ENCODE results near the gene PRKCZ.

Gene PRKCZ

DNA sequence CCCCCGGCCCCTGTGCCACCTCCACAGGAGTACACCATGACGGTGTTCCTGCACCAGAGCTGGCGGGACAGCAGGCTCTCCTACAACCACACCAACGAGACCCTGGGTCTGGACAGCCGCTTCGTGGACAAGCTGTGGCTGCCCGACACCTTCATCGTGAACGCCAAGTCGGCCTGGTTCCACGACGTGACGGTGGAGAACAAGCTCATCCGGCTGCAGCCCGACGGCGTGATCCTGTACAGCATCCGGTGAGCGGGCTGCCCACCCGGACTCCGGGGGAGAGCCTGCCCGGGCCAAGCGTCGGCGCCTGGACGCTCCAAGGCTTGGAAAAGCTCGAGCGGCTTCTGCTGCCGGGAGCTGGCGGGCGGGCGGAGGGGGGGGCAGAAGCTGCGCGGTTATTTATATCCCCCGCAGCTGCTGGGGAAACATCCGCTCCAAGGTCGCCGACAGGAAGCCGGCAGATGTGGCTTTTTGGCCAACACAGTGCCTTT, 24.7 kb upstream of the PRKCZ start:
- no peak for DNase-seq

DNA sequence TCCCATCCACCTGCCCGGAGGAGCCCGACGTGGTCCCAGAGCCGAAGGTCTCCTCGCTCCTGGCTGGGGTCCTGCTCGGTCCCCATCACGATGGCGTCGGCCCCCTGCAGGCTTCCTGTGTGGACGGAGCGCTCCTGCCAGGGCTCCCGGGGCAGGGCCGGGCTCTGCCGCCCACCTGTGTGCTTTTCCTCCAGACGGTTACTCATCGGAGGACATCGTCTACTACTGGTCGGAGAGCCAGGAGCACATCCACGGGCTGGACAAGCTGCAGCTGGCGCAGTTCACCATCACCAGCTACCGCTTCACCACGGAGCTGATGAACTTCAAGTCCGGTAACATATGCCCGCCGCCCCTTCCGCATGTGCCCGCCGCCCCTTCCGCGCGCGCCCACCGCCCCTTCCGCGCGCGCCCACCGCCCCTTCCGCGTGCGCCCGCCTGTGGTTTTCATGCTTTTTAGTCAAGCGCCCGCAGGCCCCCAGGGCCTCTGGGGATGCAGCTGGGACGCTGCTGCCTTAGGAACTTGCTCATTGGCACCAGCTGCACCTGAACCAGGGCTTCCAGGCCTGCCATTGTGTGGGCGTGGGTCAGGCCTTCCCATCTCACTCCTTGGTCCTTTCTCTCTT, 22.1 kb upstream of the PRKCZ start:
- DNase-seq = no peak

DNA sequence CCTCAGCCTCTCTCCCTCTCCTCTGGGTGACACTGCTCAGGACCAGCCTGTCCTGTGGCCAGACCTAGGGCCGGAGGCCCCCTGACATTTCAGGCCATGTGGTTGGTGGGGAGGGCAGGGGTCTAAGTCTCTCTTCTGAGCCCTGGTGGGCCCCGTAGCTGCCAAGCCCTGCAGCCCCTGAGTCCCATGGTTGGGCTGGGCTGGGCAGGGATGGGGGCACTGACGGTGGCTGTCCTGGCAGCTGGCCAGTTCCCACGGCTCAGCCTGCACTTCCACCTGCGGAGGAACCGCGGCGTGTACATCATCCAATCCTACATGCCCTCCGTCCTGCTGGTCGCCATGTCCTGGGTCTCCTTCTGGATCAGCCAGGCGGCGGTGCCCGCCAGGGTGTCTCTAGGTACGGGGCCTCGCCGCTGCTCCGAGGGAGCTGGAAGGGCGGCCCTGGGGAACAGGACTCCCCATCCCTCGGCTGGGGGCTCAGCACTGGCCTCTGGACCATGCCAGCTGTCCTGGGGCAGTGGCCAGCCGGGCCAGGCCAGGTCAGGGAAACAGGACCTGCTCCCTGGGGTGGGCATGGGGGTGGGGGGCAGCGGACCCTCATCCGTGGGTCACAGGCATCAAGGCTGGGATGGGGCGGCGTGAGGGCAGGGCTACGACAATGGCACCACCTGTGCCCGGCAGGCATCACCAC, 21.2 kb upstream of the PRKCZ start:
- no peak for DNase-seq

DNA sequence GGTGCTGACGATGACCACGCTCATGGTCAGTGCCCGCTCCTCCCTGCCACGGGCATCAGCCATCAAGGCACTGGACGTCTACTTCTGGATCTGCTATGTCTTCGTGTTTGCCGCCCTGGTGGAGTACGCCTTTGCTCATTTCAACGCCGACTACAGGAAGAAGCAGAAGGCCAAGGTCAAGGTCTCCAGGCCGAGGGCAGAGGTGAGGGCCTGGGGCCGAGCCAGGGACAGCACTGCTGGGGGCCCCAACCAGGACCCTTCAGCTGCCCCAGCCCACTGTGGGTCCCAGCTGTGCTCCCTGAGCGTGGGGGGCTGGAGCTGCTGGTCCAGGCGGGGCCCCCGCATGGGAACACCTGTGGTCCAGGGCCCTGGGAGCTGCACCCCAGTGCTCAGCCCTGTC, 20.6 kb upstream of the PRKCZ start:
- DNase-seq = no peak

DNA sequence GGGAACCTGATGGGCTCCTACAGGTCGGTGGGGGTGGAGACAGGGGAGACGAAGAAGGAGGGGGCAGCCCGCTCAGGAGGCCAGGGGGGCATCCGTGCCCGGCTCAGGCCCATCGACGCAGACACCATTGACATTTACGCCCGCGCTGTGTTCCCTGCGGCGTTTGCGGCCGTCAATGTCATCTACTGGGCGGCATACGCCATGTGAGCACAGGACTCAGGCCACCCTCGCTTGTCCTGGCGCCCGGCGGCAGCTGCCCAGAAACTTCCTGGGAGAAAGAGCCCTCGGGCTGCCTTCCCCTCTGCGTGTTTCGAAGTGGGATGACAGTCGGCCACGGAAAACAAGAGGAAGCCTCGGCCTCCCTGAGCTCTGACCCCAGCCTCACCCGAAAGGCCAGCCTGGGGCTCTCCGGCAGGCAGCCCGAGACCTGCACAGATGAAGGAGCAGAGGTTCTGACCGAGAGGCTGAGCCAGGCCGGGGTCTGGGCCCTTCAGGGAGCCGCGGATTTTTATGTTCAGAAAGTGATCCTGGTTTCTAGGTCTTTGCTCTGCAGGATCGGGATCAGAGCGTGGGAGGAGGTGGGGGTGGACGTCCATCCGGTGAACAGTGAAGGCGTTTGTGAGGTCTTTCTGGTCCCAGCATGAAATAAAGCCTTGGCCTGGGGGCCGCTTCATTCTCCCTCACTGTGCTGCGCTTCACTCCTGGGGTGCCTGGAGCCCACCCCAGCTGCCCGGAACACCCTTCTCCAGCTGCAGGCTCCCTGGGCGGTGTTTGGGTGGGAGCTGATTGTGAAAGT, 19.9 kb upstream of the PRKCZ start:
- no peak for DNase-seq

DNA sequence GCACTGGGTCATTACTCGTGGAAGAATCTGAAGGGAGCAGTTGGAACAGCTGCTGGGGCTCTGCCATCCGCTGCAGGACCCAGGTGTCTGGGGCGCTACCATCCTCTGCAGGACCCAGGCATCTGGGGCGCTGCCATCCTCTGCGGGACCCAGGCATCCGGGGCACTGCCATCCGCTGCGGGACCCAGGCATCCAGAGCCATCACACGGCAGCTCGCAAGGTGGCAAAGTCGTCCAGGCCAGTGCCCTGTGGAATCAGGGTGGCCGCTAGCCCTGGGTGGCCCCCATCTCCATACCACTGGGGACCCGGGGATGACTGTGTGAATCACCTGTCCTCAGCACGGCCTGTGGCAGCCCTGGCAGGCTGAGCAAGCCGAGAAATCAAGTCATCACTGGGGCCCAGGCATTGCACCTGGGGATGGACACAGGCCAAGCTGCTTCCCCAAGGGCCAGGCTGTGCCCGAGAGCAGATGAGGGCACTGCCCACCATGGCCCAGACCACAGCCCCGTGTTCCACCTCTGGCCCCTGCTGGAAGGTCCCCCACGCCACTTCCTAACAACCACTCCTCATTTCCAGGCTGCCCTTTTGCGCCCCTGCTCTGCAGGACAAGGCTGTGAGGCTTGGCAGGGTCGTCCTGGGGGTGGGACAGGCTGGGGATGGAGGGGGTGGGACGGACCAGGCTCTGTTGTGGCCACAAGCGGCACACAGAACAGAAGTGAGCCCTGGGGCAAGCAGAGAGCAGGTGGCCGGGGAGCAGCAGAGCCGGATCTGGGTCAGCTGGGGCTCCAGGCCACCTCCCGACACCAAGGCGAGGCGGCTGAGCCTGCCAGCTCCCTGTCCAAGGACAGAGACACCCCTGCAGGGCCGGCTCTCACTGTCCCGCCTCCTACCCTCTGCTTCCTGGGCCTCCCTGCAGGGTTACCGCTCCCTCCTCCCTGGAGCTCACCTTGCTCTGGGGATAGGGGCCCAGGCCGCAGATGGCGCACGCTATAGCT, 18.4 kb upstream of the PRKCZ start:
- no peak for DNase-seq

DNA sequence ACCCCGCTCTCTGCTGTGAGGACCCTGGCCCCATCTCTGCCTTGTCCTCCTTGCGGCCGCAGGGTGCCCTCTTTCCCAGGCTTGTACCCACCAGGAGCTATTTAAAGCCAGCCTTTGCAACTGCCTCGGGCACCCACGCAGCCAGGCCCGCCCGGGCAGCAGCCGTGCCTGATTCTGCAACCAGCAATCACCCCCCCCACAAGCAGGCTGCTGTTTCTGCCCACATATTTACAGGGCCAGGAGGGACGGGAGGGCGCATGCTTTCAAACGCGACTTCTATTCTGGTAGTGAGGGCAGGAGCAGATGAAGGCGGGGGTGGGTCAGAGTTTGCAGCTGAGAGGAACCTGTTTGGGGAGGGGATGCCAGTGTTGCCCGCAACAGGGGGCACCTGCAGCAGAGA, 17.5 kb upstream of the PRKCZ start:
- no peak for DNase-seq

DNA sequence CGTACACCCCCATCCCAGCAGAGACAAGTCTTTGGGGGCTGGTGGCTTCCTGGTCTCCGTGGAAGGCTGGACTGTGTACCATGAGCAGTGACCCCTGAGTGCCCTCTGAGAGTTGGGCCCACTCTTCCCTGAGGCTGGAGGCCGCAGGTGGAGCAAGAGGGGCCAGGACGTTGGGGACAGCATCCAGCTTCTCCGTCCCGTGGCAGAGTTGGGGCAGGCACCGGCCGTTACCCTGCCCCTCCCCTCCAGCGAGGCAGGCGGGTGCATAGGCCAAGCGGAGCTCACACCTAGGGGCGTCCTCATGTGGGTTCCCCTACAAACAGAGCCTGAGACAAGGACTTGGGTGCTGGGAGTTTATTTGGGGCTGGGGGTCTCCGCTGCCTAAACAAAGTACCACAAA, 17.0 kb upstream of the PRKCZ start:
- no peak for DNase-seq

DNA sequence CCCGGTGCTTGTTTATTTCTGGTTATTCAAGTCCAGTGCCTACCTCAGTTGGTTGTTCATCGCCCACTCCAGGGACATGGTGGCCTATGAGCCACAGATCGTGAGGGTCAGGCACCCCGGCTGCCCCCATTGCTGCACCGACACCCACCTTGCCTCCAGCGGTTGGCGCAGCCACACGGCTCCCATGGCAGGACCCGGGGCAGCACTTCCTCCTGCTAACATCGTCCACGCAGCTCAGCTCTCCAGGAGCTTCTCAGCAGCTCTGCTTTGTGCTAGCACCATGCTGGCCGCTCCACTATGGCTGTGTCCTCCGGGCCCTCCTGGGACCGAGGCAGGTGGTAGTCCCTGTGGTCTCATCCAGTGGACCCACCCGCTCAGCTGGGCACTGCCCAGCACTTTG, 13.9 kb upstream of the PRKCZ start:
- no peak for DNase-seq

DNA sequence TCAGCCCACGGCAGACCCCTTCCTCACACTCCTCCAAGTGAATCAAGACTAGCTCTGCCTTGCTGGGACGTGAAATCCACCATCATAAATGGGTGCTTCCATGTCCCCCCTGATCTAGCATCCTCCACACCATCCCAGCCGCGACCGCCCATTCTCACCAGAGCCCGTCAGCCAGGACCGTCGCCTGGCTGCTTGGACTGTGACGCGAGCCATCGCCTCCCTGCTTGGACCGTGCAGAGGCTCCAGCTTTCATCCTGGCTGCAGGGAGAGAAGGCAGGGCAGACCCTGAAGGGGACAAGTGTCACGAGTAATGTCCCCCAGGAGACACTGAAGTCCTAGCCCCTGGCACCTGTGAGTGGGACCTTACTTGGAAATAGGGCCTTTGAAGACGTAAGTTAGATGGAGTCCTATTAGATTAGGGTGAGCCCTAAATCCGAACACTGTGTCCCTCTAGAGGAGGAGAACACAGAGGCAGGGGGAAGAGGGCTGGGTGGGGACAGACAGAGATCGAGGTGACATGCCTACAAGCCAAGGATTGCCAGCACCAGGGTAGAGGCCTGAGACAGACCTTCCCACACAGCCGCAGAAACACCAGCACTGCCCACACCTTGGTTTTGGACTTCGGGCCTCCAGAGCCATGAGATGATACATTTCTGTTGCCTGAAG, 12.8 kb upstream of the PRKCZ start:
- DNase-seq = no peak

DNA sequence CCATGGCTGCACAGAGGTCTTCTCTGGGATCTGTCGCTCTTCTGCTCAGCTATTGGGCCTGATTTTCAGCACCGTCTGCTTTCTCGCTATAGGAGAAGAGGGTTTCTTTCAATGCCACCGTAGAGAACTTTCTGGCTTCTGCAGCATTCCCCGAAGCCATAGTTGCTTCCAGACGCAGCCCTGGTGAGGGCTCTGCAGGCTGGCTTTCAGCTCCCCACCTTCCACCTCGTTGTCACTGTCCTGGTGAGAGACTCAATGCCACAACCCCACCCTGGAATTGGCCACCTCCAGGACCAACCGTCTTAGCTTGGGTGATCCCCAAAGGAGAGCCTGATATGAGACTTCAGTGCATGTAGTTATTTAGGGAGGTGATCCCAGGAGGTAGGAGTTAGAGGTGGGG, 12.0 kb upstream of the PRKCZ start:
- no peak for DNase-seq

DNA sequence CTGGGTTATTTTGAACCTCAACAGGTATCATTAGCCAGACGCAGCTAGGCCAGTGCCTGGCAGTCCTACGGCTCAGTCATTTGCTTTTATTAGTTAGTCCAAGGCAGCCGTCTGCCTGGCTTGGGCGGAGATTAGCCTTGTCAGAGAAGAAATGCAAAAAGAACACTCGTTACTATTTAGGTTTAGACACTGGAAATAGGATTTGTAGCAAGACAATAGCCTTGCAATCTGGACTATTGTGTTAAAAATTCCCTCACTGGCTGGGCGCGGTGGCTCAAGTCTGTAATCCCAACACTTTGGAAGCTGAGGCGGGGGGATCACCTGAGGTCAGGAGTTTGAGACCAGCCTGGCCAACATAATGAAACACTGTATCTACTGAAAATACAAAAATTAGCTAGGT, 11.0 kb upstream of the PRKCZ start:
- DNase-seq = no peak

DNA sequence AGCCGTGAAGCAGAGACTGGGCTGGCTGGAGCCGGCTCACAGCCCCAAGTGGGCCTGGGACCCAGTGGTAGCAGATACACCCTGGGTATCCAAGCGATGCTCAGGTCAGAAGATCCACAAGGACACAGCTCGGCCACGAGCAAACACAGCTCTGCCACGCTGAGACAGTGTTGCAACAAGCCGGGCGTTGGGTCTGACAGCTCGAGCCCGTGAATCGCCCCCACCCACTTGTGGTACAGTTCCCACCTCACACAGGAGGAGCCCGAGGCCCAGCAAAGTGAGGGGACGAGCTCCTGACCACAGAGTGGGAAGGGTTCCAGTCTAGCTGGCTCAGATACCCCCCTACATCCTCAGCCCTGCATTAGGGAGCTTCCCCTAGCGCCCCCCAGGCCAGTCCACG, 8.9 kb upstream of the PRKCZ start:
- DNase-seq = no peak

DNA sequence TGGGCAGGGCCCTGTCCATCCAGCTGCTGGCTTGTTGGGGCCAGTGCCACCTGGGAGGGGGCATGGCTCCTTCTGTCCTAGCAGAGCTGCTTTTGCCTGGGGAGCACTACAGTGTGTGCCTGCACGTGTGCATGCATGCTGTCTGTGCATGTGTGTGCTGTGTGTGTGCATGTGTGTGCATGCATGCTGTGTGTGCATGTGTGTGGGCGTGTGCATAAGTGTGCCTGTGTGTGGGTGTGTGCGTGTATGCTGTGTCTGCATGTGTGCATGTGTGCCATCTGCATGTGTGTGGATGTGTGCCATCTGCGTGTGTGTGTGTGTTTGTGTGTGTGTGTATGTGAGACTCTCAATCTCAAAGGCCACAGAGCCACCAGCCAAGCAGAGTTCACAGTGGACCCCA, 8.3 kb upstream of the PRKCZ start:
- no peak for DNase-seq

DNA sequence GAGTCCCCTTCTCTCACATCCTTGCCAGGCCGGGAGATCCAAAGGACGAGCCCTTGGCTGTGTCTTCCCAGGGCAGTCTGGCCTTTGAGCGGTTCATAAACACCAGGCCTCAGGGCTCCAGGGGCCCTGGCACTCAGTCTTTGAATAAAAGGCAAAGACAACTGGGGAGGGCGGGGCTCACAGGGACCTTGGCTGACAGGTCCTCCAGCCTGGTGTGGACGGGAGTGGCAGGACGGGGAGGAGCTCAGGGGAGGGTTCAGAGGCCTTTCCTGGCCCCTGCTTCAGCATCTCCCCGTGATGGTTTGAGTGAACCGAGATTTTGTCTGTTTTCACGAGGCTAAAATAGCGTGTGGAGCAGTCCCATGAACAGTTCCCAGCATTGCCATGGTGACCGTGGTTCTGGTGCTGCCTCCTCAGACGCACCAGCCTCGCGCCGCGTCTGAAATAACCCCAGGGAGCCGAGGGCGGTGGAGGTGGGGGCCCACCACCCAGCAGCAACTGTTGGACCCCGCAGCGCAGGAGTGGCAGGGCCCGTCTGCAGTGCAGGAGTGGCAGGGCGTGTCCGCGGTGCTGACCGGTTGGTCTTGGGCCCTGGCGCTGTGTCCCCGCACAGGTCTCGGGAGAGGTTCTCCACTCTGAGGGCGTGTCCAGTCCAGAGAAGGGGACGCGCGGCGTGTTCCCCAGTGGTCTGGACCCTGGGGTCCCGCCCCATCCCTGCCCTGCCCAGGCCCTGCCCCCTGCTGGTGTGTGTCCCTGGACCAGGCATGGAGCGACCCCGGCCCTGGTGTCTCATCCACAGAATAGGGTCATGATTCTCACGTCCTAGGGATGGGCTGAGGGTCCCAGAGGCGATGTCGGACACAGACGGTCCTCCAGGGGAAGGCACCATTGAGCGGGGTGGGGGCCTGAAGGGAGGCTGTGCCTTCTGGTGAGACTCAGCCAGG, 7.1 kb upstream of the PRKCZ start:
- DNase-seq = no peak

DNA sequence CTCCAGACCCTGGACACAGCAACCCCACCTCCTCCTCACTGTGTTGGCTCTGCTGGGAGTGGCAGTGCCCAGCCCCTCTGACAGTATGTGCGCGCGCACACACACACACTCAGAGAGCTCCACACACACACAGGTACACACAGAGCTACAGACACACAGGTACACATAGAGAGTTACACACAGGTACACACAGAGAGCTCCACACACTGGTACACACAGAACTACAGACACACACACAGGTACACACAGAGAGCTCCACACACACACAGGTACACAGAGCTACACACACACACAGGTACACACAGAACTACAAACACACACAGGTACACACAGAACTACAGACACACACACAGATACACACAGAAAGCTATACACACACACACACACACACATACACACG, 6.3 kb upstream of the PRKCZ start:
- no peak for DNase-seq

DNA sequence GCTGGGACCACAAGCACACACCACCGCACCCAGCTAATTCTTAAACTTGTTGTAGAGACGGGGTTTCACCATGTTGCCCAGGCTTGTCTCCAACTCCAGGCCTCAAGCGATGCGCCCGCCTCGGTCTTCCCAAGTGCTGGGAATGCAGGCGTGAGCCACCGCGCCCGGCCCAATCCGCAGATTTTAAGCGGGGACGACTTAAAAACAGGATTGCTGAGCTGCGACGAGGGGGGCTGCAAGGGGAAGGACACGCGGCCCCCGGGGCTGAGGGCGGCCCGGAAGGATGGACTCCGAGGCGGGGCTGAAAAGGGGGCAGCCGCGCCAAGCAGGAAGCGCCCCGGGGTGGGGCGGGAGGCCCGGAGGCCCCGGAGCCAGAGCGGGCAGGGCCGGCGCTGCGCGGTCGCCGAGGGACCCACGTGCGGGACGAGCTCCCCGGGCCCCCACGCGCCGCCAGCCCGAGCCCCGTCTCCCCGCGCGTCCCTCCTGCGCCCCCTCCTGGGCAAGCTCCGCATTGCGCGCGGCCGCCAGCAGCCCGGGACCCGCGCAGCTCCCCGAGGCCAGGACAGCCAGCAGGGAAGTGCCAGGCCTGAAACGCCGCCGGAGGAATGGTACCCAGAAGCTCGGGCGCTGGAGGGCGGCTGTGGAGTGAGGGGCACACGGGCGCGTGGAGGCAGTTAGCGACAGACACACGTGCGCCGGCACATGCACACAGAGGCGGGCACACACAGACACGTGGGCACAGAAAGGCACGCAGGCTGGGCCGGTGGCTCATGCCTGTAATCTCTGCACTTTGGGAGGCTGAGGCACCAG, 5.5 kb upstream of the PRKCZ start:
- no peak for DNase-seq

DNA sequence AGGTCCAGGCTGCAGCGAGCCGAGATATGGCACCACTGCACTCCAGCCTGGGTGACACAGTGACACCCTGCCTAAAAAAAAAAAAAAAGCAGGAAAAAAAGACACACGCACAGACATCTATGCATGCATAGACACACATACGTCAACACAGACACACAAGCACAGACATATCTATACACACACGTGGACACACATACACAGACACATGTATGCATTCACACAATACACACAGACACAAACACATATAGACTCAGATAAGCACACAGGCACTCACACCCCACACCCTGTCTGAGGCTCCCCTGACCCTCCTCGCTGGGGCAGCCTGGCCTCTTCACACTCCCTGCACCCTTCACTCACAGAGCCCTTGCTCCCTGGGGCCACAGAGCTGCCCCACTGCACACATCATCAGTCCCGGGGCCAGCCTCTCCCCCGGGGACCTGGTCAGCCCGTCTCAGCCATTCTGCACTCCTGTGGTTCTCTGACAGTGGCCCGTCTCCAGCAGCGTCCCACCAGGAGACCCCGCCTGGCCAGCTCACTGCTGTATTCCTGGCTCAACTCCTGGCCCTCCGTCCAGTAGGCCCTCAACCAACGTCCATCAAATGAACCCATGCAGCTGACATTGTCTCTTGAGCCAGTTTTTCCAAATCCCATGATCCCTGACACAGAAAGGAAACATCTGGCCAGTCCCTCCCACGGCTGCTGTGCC, 4.6 kb upstream of the PRKCZ start:
- no peak for DNase-seq

DNA sequence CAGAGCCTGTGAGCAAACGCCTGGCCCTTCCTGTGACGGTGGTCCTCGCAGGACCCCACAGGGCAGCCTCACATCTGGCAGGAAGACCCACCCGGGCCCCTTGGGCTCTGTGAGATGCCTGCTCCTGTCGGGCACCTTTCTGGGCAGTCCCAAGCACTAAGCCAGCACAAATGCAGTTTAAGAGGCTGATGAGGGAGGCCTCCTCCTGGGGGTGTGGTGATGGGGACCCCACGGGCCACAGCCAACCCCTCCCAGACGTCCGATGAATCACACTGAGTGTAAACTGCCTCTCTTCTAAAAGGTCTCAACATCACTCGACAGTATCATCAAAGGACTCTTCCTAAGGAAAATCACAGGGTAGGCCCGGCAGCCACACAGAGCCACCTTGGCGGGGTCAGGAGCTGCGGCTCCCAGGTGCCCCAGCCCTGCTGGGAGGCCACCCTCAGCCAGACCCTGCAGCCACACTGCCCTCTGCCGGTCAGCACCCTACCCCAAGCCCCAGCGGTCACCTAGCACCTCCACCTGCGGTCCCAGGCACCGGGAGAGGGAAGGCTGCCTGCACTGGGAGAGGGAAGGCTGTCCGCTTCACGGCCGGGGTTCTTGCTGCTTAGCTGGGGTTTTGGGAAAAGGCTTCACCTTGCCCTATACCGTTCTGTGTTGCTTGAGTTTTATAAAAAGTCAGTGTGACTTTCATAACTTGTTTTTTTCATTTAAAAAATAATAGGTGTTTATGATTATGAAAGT, 3.9 kb upstream of the PRKCZ start:
- no peak for DNase-seq
